ENCODE measurements around the gene RERE.
A peak's percentile ranks its signal among the peaks of the same experiment; 100 is the strongest.

Gene RERE

DNA sequence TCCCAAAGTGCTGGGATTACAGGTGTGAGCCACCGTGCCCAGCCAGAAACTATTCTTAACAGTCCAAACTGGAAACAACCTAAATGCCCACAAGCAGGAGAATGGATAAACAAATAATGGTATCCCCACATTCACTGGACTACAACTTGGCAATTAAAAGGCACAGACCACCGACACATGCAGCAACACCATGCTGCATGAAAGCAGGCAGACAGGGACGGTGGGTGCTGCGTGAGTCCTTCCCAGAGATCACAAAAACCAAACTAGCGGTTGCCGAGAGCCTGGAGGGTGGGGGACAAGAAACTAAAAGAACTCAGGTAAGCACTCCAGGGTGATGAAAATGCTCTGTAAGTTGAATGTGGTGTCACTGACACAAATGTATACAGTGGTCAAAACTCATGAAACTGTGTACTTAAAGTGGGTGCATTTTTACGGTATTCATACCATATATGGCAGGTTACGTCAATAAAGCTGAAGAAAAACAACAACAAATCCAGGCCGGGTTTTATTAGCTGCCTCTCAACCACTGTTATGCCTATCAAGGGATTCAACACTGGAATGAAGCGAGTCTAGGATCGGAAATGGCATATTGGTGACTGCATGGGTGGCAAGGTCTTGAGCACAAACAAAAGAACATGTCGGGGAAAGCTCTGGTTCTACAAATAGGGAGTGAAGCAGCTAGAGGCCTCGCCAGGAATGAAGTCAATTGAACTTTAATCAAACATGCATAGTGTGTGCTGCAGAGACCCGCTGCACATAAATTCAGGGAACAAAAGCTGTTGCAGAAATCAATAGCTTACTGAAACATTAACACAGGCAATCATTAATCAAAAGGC is 447.2 kb downstream of the RERE start:
- peak; percentile 85 for DNase-seq

DNA sequence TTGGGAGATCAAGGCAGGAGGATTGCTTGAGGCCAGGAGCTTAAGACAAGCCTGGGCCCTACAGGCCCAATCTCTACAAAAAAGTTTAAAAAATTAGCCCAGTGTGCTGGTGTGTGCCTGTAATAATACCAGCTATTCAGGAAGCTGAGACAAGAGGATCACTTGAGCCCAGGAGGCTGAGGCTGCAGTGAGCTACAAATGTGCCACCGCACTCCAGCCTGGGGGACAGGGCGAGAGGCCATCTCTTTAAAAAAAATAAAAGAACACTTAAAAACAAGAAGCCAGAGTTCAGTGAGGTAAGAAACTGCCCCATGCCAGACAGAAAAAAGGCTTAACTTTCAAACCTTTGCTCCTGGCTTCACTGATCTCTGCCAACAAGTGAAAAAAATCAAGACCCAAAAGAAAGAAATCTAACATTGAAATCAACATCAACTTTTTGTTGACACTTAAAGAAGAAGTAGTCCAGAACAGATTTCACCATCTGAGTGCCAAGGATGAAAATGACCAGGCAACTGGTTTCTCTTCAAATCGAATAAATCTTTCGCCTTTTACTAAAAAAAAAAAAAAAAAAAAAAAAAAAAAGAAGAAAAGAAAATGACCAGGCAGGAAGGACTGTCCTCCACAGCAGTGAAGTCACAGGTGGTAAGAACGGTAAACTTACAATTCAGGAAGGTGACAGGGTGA is 448.3 kb downstream of the RERE start:
- no peak for DNase-seq

DNA sequence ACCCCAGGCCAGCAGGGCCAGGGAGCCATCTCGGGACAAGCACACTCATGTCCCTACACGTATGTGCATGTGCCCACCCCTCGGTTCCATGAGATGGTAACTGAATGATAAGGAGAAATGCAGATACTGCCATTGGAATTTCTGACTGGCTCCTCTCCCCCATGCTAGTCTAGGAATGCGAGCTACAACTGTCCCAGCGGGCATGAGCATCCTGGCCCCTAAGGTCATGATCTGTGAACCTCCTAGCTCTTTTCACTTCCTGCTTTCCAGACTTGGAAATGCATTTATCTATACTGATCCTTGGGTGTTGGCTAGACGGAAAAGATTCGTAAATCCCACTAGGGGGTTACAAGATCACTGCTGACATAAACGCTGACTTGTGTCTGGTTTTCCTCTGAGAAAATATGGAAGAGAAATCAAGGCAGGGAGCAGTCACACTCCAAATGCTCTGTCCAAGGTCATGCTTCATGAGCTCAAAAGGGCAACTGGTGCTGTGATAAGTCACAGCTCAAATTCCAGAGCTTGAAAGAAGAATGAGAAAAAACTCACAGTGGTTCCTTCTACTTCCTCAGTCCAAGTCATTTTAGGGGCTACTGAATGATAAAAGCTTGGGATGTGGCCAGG is 449.8 kb downstream of the RERE start:
- no peak for DNase-seq

DNA sequence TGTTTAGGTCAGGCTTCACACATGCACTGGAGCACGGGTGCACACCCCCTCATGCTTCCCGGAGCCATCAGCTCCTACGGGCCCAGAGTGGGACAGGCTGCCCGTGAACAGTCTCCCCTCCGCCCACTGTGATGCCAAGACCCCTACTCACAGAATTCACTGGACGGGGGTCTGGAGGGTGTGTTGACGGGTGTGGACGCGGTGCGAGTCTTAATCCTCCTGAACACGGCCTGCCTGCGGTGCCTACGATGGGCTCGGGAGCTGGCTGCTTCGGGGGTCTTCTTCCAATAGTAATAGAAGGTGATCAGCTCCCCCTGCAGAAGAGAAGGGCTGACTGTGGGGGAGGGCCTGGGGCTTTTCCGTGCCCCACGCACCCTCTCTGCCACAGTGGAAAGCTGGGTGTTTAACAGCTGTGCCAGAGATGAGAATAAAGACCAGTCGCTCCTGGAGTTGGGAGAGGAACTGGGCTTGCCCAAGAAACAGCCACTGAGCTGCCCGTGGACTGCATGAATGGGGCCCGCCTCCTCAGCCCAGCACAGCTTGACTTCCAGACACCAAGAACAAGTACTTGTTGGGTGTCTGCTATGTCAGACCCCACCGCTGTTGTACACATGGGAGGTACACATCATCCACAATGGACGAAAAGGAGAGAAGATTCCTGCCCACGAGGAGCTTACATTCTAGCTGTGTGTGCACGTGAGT is 451.6 kb downstream of the RERE start:
- DNase-seq, result no peak

DNA sequence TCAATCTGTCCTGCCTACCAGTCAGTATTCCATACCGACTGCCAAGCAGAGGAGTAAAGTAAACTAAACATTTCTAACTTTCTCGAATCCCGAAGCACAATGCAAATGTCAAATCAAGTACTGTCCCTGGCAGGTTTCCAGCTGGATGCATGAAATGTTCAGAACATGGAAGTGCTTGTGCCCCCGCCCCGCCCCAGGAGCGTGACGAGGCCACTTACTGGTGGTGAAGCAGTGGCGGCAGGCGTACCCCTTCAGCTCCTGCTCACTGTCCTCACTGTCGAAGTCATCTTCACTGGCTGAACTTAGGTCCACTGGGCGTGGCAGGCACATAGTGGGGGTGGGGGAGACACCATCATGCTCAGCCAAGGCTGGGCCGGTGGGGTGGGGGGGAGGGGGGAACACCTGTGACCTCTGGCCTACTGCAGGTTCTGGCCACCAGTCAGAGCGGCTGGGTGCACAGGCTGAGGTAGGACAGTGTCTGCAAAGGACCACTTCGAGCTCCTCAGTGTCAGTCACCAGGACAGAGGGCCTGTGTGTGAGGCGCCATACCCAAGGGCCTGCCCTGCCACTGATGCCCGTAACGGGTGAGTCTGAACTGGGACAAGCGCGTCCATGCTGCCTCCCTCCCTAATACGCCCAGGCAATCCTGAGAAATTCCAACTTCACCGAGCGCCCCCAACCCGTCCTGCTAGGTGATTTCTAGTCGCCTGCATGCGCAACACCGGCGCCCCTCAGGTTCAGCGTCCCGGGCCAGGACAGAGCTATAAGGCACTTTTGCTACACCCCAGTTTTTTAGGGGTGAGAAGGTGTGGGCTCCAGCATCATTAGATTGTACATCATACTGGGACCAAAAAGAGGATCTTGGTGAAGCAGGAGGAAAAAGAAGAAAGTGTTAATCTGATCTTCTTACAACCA is 452.7 kb downstream of the RERE start:
- peak; percentile 4 for DNase-seq

DNA sequence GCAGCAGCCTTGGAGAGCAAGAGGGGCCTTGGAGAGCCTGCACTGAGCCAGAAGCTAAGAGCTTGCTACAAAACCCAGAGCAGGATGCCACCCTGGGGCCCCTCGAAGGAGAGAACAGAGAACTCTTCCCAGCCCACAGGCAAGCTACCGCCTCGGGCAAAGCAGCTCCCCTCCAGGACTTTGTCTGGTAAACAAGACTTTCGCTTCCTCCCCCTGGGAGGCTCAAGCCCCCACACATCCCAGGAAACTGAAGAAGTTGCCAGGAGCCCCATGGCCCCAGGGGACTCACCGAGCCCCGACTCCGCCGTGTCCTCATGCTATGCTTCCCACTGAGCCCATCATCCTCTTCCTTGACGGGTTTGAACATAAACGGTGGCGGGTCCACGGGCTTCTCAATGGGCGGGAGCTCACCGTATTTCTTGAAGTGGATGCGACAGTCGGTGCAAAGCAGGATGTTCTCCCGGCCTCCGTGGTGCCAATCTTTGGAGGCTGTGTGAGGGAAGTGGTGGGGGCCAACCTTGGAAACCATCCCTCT is 453.6 kb downstream of the RERE start:
- no peak for DNase-seq

DNA sequence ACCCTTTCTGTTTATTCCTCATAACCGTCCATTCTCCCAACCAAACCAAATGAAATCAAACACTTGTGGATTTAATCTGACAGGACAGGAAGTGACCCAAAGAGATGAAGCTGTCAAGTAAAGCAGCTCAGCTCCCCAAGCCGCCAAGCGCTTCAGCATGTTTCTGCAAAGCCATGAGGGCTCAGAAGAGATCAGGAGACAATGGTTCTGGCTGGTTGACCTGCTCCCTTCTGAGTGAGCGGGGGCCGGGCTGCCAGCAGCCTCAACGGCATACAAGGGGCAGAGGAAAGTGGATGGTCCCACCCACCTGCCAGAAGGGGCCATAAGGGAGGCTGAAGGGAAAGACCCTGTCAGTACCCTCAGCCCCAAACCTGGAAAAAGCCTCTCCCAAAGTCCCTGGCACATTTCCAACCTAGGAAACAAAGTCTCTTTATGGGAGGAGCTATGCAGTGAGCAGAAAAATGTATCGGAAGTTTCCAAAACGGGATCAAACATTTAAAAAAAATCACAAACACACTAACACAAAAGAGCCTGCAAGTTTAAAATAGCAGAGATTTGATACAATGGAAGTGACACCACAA is 454.2 kb downstream of the RERE start:
- DNase-seq, result no peak

DNA sequence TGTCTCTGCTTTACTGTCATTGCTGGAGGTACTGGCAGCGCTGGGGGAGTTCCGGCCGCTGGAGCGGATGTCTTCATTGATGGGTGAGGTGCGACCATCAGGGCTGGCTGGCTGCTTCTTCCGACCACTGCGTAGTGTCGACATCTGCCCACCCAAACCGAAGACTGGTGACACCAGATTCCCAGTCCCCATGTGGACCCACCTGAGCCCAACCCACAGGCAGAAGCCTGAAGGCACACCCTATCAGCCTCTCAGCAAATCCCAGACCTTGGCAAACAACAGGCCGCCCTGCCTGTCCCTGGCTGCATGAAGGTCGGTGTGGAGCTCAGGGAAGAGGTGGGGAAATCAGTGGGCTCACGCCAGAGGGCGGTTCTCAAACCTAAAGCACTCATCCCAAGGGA is 454.7 kb downstream of the RERE start:
- no peak for DNase-seq

DNA sequence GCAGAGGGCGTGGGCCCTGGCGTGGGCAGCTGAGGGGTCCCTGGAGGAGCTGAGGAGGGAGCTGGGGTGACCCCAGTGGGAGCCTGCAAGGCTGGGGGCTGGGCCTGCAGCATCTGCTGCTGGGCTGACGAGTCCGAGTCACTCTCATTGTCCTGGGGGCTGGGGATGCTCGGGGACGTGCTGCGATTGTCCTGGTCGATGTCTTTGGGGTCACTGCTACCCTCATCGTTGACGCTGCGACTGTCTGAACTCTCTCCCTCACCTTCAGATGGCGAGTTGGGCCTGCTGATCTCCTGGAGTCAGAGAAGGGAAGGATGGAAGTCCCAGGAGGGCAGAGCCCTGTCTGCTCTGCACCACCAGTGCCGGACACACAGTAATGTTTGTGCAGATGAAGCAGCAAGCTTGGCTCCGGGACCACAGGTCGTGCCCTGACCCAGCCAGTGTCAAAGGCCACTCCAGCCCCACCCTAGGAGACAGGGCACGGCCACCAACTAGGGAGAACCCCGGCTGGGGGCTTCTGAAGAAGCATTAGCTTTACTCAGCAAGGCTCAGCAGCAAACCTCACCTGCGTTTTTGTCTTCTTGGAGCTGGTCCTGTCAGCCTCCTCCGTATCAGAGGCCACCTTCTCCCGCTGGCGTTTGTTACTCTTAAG is 456.1 kb downstream of the RERE start:
- DNase-seq, result no peak

DNA sequence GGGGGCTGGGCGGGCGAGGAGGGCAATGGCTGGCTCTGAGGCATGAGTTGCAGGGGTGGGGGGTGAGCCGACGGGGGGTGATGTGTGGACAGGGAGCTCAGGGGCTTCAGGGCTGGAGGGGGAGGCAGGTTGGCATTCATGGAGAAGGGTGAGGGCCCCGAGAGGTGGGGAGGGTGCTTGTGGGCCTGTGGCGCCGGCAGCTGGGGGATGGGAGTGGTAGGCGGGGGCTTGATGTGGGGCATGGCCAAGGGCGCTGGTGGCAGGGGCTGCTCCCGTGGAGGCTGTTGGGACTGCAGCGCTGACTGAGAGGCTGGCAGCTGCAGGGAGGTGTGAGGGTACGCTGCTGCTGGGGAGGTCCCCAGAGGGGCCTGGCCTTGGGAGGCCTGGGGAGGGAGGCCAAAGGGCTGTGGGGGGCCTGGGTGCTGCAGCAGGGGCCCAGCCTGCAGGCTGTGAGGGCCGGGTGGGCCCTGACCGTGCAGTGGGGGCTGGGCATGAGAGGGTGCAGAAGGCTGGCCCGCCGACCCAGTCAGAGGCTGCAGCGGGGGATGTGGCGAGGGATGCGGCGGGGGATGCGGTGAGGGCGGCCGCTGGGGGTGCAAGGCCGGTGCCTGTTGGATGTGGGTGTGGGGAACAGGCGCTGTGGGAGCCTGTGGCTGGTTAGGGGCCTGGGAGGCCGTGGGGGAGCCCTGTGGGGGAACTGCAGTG is 456.8 kb downstream of the RERE start:
- DNase-seq, result no peak

DNA sequence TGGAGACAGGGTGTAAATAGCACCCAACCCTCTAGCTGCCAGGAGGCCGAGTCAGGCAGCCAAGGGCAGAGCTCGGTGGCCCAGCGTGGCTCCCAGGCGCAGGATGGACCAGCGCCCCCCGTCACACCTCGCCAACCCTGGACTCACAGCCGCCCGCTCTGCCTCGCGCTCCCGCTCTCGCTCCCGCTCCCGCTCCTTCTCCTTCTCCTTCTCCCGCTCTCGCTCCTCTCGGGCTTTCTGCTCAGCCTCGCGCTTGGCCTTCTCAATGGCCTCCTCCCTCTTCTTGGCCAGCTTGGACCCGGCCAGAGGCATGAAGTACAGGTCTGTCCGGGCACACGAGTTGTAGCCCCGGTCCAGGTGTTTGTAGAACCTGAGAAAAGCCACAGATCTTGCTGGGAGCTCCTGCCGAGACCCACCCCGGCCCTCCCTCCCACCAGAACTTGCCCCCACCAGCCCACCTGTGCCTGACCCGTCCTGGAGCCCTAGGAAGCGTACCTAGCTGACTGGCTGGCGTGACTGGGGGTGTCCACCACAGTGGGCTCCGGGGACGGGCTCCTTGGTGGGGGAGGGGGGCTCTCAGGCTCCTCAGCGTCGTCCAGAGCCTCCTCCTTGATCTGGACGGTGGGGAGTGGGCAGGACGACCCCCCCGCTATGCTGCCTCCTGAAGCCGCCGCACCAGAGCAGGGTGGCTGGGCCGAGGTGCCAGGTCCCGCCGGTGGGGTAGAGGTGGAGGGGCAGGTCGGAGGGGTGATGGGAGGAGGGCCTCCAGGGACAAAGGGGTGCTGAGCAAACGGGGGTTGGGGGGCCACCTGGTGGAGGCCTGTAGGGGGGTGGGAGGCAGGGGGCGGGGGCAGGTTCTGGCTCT is 457.6 kb downstream of the RERE start:
- no peak for DNase-seq

DNA sequence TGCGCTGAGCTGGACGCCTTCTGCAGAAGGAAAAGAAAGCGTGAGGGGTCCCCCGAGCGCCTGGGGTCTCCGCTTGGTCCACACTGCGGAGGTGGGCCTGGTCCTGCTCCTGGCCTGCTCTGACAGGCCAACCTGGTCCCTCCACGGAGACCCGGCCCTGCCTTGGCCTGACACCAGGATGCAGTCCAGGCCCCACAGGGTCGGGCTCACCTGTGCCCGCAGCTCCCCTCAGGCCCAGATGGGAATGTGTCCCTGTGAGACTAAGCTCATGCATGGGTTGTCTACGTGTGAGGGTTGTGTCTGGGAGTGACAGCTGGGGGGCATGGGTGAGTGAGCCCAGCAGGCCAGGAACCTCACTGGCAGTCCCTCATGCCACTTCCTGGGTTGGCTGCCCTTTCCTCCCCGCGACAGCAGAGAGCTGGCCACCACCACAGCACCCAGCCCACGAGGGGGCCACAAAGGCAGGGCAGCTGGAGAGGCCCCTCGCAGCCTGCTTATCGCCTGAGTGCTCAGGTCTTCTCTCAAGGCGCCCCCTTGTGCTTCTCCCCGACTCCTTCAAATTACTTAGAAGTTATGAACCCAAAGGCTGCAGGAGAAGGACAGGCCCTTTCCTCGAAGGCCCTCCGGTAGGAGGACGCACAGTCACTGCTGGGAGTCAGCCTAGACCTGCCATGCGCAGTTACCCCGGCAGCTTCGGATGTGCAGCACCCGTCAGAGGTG is 458.4 kb downstream of the RERE start:
- no peak for DNase-seq

DNA sequence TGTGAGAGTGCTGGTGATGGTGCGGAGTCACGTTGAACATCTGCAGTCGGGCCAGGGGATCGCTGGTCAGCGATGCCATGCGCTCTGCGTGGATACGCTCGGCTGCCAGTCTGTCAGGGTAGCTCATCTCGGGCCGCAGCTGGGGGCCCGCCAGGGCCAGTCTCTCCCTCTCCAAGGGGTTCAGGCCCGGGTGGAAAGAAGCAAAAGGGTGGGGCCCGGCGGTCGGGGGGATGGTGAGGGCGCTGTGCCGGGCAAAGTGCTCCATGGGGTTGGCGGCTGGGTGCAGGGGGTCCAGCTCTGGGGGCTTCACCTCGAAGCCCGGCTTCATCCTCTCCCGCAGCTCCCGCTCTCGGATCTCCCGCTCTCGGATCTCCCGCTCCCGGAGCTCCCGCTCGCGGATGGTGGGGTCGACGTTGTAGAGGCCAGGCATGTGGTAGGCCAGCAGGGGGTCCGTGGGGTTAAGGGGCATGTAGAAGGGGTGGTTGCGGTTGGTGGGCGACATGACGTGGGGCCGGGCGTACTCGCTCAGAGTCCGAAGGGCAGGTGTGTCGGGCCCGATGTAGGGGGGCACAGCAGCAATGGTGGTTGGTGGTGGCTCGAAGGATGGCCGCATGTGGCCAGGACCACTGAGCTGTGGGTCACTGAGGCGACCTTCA is 459.1 kb downstream of the RERE start:
- no peak for DNase-seq

DNA sequence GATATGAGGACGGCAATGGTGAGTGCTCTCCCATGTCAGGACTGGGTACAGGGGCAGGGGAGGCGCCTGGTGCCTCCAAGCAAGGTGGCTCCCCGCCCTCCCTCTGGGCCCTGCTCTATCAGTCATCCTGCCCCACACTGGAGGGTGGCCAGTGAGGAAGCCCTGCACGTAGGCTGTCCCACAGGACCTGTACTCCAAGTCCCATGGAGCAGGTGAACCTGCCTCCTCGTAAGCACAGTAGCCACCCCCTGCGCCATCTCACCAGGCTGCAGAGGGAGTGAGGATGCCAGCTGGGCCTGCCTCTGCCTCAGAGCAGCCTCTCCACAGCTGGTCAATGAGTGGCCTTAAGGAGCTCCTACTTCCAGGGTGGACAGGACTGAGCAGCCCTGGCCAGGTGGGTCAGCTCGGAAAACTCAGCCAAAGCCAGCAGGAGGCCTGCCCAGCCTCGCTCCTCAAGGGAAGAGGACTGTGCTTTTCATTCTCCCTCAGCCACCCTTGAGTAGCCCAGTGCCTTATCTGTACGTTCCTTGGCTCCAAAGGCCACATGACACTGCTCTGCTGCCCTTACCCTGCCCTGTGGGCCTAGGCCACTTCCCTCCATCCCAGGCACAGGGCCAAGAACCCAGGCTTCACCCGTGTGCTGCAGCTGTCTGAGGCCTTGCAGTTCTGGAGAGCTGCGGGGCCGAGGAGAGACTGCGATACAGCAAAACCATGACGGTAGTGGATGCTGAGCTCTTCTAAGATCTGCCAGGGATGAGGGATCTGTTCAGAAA is 459.9 kb downstream of the RERE start:
- DNase-seq, result no peak

DNA sequence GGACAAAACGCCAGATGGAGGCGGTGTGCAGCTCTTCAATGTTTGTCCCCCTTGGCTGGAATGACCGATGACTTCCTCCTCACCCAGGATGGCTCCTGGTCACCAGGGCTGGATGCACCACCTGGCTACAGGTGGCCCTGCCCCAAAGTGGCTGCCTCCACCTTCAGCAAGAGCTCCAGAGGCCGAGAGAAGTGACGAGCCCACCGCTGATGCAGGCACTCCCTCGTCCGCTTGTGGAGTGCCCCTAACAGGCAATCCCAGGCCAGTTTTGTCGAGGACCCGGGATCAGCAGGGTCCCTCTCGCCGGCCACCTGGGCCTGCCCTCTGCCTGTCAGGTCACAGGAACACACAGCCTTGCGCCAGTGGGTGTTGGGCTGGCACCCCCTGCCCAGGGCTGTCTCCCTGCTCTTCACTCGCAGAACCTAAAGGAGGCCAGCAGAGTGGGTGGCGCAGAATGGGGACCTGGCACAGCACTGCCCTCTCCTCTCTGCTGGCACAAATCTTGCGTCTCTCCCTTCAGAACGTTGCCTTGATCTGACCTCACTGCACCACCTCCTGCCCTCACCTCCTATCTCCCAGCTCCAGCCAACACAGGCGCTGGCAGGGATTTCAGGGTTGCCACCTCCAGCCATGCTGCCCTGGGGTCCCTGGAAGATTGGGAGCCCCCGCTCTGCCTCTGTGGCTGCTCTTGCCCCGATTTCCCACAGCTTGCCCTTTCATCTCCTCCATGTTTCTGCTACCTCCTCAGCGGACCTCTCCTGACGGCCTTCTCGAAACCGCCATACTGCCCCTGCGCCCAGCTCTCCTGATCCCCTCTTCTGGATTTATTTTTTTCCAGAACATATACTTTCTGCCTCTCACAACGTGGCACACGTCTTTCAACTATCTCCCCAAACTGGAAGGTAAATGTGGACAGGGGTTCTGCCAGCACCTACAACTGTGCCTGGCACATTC is 460.9 kb downstream of the RERE start:
- no peak for DNase-seq
